Globus pallidus (tissue), 1 donor: ENCODE measurements around the gene ARL13B.

Experiments used
- DNase-seq: peaks from one replicate; pipeline ENCODE4 v3.0.0-alpha.2; 2015; ENCODE audit warnings: low spot score

The ARL13B gene

GRCh38 chr3:94101860-94102259 lies 121.9 kb downstream of the ARL13B start:
- DNase-seq, result no peak
